ENCODE results near the gene SIGLEC1. TPM values are rescaled to one million over a fixed set of nuclear protein-coding genes. Genes with fewer than 3 reads are reported as not detected.

SIGLEC1 gene
- total and polyA plus RNA-seq, 2 donors (not counting 3 experiments of a cell fraction or from before 2014, with no cell fraction given) = not detected

DNA sequence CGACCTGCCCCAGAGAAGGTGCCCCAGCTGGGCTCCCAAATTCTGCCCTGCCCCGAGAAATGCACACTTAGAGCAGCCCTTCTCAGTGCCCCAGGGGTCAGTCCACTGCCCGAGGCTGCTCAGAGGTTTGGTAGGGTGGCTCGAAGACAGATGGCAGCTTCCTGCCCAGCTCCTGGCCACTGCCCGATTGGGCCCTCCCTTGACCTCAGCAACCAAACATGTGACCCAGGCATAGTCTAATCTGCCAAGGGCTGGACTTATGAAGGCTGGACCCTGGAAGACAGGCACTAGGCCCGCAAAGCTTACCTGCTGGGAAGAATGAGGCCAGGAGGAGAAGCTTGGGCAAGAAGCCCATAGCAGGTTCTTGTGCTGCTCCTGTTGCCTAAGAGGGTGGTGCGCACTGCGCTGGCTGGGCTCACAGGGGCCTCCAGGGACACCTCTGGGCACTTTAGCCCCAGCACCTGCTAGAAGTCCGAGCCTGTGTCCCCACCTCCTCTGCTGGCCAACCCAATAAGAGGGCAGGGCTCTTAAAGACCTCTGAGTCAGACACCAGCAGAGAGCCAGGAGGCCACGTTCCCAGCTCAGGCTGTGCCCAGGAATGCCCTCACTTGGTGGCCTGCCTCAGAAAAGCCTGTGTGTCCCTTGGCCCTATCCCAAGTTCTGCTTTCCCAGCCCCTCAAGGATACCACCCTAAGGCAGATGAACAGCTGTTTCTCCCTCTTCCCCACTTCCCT lies 5.5 kb downstream of the SIGLEC1 start:
- no peak overlapping the region for H3K27ac ChIP-seq (ENCODE audit: insufficient read depth, low read depth, low read length)
- CTCF ChIA-PET = interaction anchor here (1.1 to 4.7 kb wide), 8 partner anchors 10 to 144 kb away, joined by 3 to 112 read pairs (median 10); partner anchors contain the start of genes ADAM33 and ADISSP
- no peaks in the 10 kb centered on the region for H4K20me1 ChIP-seq (replicated peaks; ENCODE audit: control insufficient read depth, extremely low read depth, insufficient read depth, low read length)
- no peak for TF ChIP-seq POLR2A (IDR thresholded peaks at IDR 0.05; ENCODE audit: low read depth, low read length)
- no peak for TF ChIP-seq FOS (IDR thresholded peaks at IDR 0.05; ENCODE audit: borderline replicate concordance, insufficient read depth, low read length)
- intact Hi-C loops (cut with micrococcal nuclease) (no loop called here), dilution Hi-C loops (cut with MboI; ENCODE audit: extremely low pct_ligation_motif_present, low sequenced_read_pairs) (no loop called here)
- H3K9ac ChIP-seq (replicated peaks; ENCODE audit: extremely low read depth, insufficient read depth, low read length) = no peak overlapping the region
- no peaks in the 10 kb centered on the region for H3K27me3 ChIP-seq (ENCODE audit: control insufficient read depth in 2 of 2, insufficient read depth in 2 of 2, low read length in 2 of 2)
- no peaks in the 10 kb centered on the region for H3K9me1 ChIP-seq (replicated peaks; ENCODE audit: control insufficient read depth, extremely low read depth, insufficient read depth, low read length)
- BruUV-seq (replicated peaks) = no TSS peak
- H3K36me3 ChIP-seq (ENCODE audit: control insufficient read depth in 2 of 2, extremely low read depth in 1 of 2, insufficient read depth in 2 of 2, low read length in 2 of 2) = no peaks in the 10 kb centered on the region
- POLR2A ChIA-PET = interaction anchor here (0.6 kb wide), 1 partner anchor 24 kb away, joined by 8 read pairs; no protein-coding TSS in a partner anchor
- H3K79me2 ChIP-seq (ENCODE audit: control insufficient read depth, insufficient read depth, low read length) = no peaks in the 10 kb centered on the region
- no peaks in the 10 kb centered on the region for H3K9me3 ChIP-seq (replicated peaks; ENCODE audit: control insufficient read depth, insufficient read depth, low read length)
- H3K4me2 ChIP-seq (ENCODE audit: insufficient read depth, low read length) = no peak overlapping the region
- H3K4me1 ChIP-seq (ENCODE audit: control insufficient read depth, extremely low read depth, insufficient read depth, low read length) = no peaks in the 10 kb centered on the region
- DNase-seq (ENCODE audit: low read depth, low spot score) (no peak), FAIRE-seq (no peak)
- no peak overlapping the region for H2AFZ ChIP-seq (ENCODE audit: low read depth, low read length)
- H3K4me3 ChIP-seq (replicated peaks in 1 of 3; ENCODE audit: insufficient read depth in 1 of 3, low read depth in 1 of 3, low read length in 3 of 3) = no peak overlapping the region

DNA sequence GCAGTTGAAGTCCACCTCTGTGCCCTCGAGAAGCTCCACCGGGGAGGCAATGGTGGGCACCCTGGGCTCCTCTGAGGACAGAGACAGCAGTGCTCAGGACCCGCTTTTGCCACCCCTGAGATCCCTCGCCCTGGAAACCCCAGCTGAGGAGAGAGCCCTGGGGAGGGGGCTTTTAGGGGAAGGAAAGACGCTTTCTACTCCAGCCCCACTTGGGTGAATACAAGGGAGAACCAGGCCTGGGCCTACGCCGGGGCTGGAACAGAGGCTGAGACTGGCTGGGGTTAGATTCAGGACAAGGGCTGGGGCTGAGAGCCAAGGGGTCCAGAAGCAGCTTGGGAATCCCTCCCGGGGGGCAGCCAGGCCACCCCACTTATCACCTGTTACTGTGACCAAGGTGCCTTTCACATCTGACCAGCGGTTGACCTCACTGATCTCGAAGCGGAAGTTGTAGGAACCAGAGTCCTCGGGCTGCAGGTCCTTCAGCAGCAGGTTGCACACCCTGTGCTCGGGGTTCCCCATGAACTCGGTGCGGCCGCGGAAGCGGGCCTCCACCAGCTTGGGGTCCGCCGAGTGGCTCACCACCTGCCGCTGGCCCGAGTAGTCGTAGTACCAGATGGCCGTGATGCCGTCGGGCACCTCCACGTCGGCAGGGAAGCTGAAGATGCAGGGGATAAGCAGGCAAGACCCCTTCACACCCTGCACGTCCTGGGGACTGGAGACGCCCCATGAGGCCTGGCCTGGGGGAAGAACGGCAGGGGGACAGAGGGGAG lies 6.2 kb downstream of the SIGLEC1 start:
- Histone ChIP-seq H3K27me3 (ENCODE audit: control insufficient read depth in 2 of 2, insufficient read depth in 2 of 2, low read length in 2 of 2) (no peaks in the 10 kb centered on the region), H2AFZ (ENCODE audit: low read depth, low read length) (no peak overlapping the region), H3K36me3 (ENCODE audit: control insufficient read depth in 2 of 2, extremely low read depth in 1 of 2, insufficient read depth in 2 of 2, low read length in 2 of 2) (no peaks in the 10 kb centered on the region), H4K20me1 (replicated peaks; ENCODE audit: control insufficient read depth, extremely low read depth, insufficient read depth, low read length) (no peaks in the 10 kb centered on the region), H3K9me1 (replicated peaks; ENCODE audit: control insufficient read depth, extremely low read depth, insufficient read depth, low read length) (no peaks in the 10 kb centered on the region), H3K9me3 (replicated peaks; ENCODE audit: control insufficient read depth, insufficient read depth, low read length) (no peaks in the 10 kb centered on the region), H3K27ac (ENCODE audit: insufficient read depth, low read depth, low read length) (no peak overlapping the region), H3K4me2 (ENCODE audit: insufficient read depth, low read length) (no peak overlapping the region), H3K4me1 (ENCODE audit: control insufficient read depth, extremely low read depth, insufficient read depth, low read length) (no peaks in the 10 kb centered on the region), H3K9ac (replicated peaks; ENCODE audit: extremely low read depth, insufficient read depth, low read length) (no peak overlapping the region), H3K4me3 (replicated peaks in 1 of 3; ENCODE audit: insufficient read depth in 1 of 3, low read depth in 1 of 3, low read length in 3 of 3) (no peak overlapping the region), H3K79me2 (ENCODE audit: control insufficient read depth, insufficient read depth, low read length) (no peaks in the 10 kb centered on the region)
- no TSS peak for BruUV-seq (replicated peaks)
- intact Hi-C loops (cut with micrococcal nuclease) (no loop called here), dilution Hi-C loops (cut with MboI; ENCODE audit: extremely low pct_ligation_motif_present, low sequenced_read_pairs) (no loop called here)
- DNase-seq (ENCODE audit: low read depth, low spot score) = no peak
- POLR2A ChIA-PET = no interaction called here
- no peak for TF ChIP-seq GATA2 (IDR thresholded peaks at IDR 0.05; ENCODE audit: insufficient read depth, insufficient read length, low read depth, low read length)
- TF ChIP-seq, protein P1, sequence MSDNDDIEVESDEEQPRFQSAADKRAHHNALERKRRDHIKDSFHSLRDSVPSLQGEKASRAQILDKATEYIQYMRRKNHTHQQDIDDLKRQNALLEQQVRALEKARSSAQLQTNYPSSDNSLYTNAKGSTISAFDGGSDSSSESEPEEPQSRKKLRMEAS (IDR thresholded peaks at IDR 0.05; ENCODE audit: insufficient read depth, insufficient read length) = no peak
- TF ChIP-seq, protein P2, sequence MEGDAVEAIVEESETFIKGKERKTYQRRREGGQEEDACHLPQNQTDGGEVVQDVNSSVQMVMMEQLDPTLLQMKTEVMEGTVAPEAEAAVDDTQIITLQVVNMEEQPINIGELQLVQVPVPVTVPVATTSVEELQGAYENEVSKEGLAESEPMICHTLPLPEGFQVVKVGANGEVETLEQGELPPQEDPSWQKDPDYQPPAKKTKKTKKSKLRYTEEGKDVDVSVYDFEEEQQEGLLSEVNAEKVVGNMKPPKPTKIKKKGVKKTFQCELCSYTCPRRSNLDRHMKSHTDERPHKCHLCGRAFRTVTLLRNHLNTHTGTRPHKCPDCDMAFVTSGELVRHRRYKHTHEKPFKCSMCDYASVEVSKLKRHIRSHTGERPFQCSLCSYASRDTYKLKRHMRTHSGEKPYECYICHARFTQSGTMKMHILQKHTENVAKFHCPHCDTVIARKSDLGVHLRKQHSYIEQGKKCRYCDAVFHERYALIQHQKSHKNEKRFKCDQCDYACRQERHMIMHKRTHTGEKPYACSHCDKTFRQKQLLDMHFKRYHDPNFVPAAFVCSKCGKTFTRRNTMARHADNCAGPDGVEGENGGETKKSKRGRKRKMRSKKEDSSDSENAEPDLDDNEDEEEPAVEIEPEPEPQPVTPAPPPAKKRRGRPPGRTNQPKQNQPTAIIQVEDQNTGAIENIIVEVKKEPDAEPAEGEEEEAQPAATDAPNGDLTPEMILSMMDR (IDR thresholded peaks at IDR 0.05; ENCODE audit: extremely low read depth in 1 of 2, insufficient read depth in 1 of 2, low read depth in 1 of 2, low read length in 2 of 2) = no peak
- TF ChIP-seq EZH2 (IDR thresholded peaks at IDR 0.05; ENCODE audit: borderline replicate concordance, low read depth, low read length, severe bottlenecking) = no peak
- TF ChIP-seq POLR2AphosphoS5 (IDR thresholded peaks at IDR 0.05; ENCODE audit: insufficient read depth, low read depth, low read length) = no peak
- no peak for TF ChIP-seq FOS (IDR thresholded peaks at IDR 0.05; ENCODE audit: borderline replicate concordance, insufficient read depth, low read length)
- no peak for TF ChIP-seq POLR2A (IDR thresholded peaks at IDR 0.05; ENCODE audit: low read depth, low read length)
- TF ChIP-seq MYC (IDR thresholded peaks at IDR 0.05; ENCODE audit: low read depth, low read length) = no peak
- TF ChIP-seq JUN (IDR thresholded peaks at IDR 0.05; ENCODE audit: borderline replicate concordance, insufficient read depth, insufficient read length, low read depth) = no peak
- CTCF ChIA-PET = interaction anchor here (0.8 to 3.7 kb wide), 4 partner anchors 25 to 62 kb away, joined by 3 to 34 read pairs (median 10); partner anchors contain the start of genes ADAM33 and ADISSP
- no peak for FAIRE-seq
